ENCODE results near the gene LRRC71. TPM values are rescaled to one million over a fixed set of nuclear protein-coding genes. Genes with fewer than 3 reads are reported as not detected.
"Not testable (repeated sequence)": the region's sequence is repeated elsewhere in the genome, so short reads cannot be mapped to it uniquely, and the experiment has no call there.

LRRC71 gene
- total and polyA plus RNA-seq, 8 donors, result 0.30 to 0.59 TPM; not detected in 6

GRCh38 chr1:156925154-156926010, 5.0 kb downstream of the LRRC71 start:
- H3K36me3 ChIP-seq, result no peaks in the 10 kb centered on the region
- no peaks in the 10 kb centered on the region for H3K9me3 ChIP-seq
- 79 to 85% methylated on average over 5 of the region's 5 CpGs for WGBS, 2 donors
- ATAC-seq, result no peak
- intact Hi-C loops (cut with DNase I), result no loop called here
- FAIRE-seq, result no peak
- H3K27me3 ChIP-seq, result peaks cover 0 to 12% (median 3%) of the 10 kb centered on the region in 4 donors
- no peak overlapping the region for H3K4me3 ChIP-seq
- no peak overlapping the region for H3K27ac ChIP-seq
- TF ChIP-seq CTCF (IDR thresholded peaks at IDR 0.05), result no peak
- H3K4me1 ChIP-seq, result peaks cover 0 to 13% (median 0%) of the 10 kb centered on the region in 3 donors
- peak in 1 of 6 donors; percentile 11 for DNase-seq

GRCh38 chr1:156926175-156926574, 5.7 kb downstream of the LRRC71 start:
- 30 to 36% methylated on average over 3 of the region's 3 CpGs for WGBS, 2 donors
- no peaks in the 10 kb centered on the region for H3K9me3 ChIP-seq
- H3K4me1 ChIP-seq, result peaks cover 0 to 9% (median 0%) of the 10 kb centered on the region in 3 donors
- intact Hi-C loops (cut with DNase I), result no loop called here
- peak in 2 of 6 donors; percentile 46 to 47 for DNase-seq
- peak in 1 of 4 donors; percentile 10 for ATAC-seq
- peaks cover 0 to 12% (median 2%) of the 10 kb centered on the region in 4 donors for H3K27me3 ChIP-seq
- no peak overlapping the region for H3K4me3 ChIP-seq
- TF ChIP-seq CTCF (IDR thresholded peaks at IDR 0.05), result no peak
- no peak for FAIRE-seq
- no peak overlapping the region for H3K27ac ChIP-seq
- no peaks in the 10 kb centered on the region for H3K36me3 ChIP-seq

- ATAC-seq; DNase-seq; intact Hi-C loops (cut with DNase I); FAIRE-seq; H3K9me3 ChIP-seq; H3K4me3 ChIP-seq; H3K27ac ChIP-seq; H3K36me3 ChIP-seq; H3K4me1 ChIP-seq: not testable (repeated sequence)
- 74 to 80% methylated on average over 6 of the region's 6 CpGs for WGBS, 2 donors
- peaks cover 0 to 12% (median 2%) of the 10 kb centered on the region in 4 donors for H3K27me3 ChIP-seq
These were observed 6.3 kb downstream of the LRRC71 start for GRCh38 chr1:156926695-156927094.

- 5 to 7% methylated on average over 62 to 64 of the region's 64 CpGs for WGBS, 2 donors
- H3K4me3 ChIP-seq, result peak overlapping the region in 1 of 4 donors; percentile 36
- ATAC-seq (peak; percentile 65 to 89 (median 80)), DNase-seq (peak; percentile 34 to 88 (median 64)), FAIRE-seq (no peak)
- H3K36me3 ChIP-seq, result no peaks in the 10 kb centered on the region
- TF ChIP-seq CTCF (IDR thresholded peaks at IDR 0.05), result peak in 2 of 4 donors; percentile 28 to 39
- no peaks in the 10 kb centered on the region for H3K9me3 ChIP-seq
- intact Hi-C loops (cut with DNase I), result no loop called here
- H3K27ac ChIP-seq, result no peak overlapping the region
- H3K27me3 ChIP-seq, result peaks cover 0 to 12% (median 2%) of the 10 kb centered on the region in 4 donors
- H3K4me1 ChIP-seq, result peaks cover 0 to 9% (median 0%) of the 10 kb centered on the region in 3 donors
These were observed 7.0 kb downstream of the LRRC71 start for GRCh38 chr1:156927215-156928042.

- TF ChIP-seq CTCF (IDR thresholded peaks at IDR 0.05), result no peak
- peaks cover 0 to 12% (median 2%) of the 10 kb centered on the region in 4 donors for H3K27me3 ChIP-seq
- H3K27ac ChIP-seq, result no peak overlapping the region
- DNase-seq, result no peak
- no peaks in the 10 kb centered on the region for H3K9me3 ChIP-seq
- no peak for FAIRE-seq
- WGBS, 2 donors, result 7 to 9% methylated on average over 4 of the region's 4 CpGs
- peaks cover 0 to 9% (median 0%) of the 10 kb centered on the region in 3 donors for H3K4me1 ChIP-seq
- H3K4me3 ChIP-seq, result no peak overlapping the region
- intact Hi-C loops (cut with DNase I), result no loop called here
- ATAC-seq, result peak in 1 of 4 donors; percentile 5
- no peaks in the 10 kb centered on the region for H3K36me3 ChIP-seq
These were observed 7.7 kb downstream of the LRRC71 start for GRCh38 chr1:156928043-156928602.

All from pancreas (tissue), 10 donors.